Nephron (organoid): ENCODE results near the gene CALCOCO1.

ENCODE experiments used
- H3K27ac Mint-ChIP-seq, 3 experiments: 2 replicates each; pipeline ENCODE4 v1.8.0; 2020; ENCODE audit warnings: mixed read lengths in 3 of 3, mild to moderate bottlenecking in 2 of 3, moderate library complexity in 1 of 3
- H3K27me3 Mint-ChIP-seq: 2 replicates; pipeline ENCODE4 v1.8.0; 2021; ENCODE audit warnings: low read depth, mild to moderate bottlenecking, moderate library complexity, mixed read lengths
- H3K36me3 Mint-ChIP-seq: 2 replicates; pipeline ENCODE4 v1.8.0; 2020; ENCODE audit warnings: low read depth, mixed read lengths
- H3K4me1 Mint-ChIP-seq: 2 replicates; pipeline ENCODE4 v1.8.0; 2020; ENCODE audit warnings: mixed read lengths
- H3K4me3 Mint-ChIP-seq, 3 experiments: 2 replicates each; pipeline ENCODE4 v1.8.0; 2020; ENCODE audit warnings: mild to moderate bottlenecking in 3 of 3, mixed read lengths in 3 of 3, moderate library complexity in 2 of 3
- H3K9me3 Mint-ChIP-seq: 2 replicates; pipeline ENCODE4 v1.8.0; 2020; ENCODE audit warnings: mixed read lengths
- TF ChIP-seq, protein P1 (sequence below), 3 experiments: fragments of 200-600 bp; sonication (generic); IDR thresholded peaks; one replicate each; pipeline ENCODE4 v1.5.0; 2021; ENCODE audit warnings: antibody characterized with exemption in 3 of 3; ENCODE audit not compliant: unreplicated experiment in 3 of 3

CALCOCO1 gene

DNA sequence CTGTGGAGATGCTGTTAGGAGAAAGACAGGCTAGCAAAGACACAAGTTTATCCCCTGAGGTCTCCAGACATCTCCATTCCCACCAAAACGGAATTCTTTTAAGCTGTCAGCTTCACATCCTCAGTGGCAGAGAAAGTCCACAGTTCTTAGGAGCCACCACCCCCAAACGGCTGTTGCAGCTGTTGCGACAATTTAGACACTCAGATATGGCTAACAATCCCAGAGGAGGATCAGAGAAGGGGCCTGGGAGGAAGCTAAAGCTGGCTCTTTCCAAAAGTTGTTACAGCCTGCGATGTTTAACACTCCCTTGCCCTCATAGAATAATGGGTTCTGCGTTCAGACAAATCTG lies 49.5 kb downstream of the CALCOCO1 start:
- peaks cover 14% of the 10 kb centered on the region for H3K36me3 Mint-ChIP-seq
- H3K27ac Mint-ChIP-seq: peak overlapping the region; percentile 98 to 99 (median 99)
- H3K4me1 Mint-ChIP-seq: peaks cover 45% of the 10 kb centered on the region
- H3K4me3 Mint-ChIP-seq: peak overlapping the region; percentile 89 to 91 (median 90)
- H3K9me3 Mint-ChIP-seq: no peaks in the 10 kb centered on the region
- TF ChIP-seq, protein P1, sequence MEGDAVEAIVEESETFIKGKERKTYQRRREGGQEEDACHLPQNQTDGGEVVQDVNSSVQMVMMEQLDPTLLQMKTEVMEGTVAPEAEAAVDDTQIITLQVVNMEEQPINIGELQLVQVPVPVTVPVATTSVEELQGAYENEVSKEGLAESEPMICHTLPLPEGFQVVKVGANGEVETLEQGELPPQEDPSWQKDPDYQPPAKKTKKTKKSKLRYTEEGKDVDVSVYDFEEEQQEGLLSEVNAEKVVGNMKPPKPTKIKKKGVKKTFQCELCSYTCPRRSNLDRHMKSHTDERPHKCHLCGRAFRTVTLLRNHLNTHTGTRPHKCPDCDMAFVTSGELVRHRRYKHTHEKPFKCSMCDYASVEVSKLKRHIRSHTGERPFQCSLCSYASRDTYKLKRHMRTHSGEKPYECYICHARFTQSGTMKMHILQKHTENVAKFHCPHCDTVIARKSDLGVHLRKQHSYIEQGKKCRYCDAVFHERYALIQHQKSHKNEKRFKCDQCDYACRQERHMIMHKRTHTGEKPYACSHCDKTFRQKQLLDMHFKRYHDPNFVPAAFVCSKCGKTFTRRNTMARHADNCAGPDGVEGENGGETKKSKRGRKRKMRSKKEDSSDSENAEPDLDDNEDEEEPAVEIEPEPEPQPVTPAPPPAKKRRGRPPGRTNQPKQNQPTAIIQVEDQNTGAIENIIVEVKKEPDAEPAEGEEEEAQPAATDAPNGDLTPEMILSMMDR (IDR thresholded peaks at IDR 0.05; ENCODE audit: unreplicated experiment in 3 of 3): no peak
- no peaks in the 10 kb centered on the region for H3K27me3 Mint-ChIP-seq

- peak overlapping the region; percentile 90 to 95 (median 91) for H3K4me3 Mint-ChIP-seq
- peaks cover 45% of the 10 kb centered on the region for H3K4me1 Mint-ChIP-seq
- peak overlapping the region; percentile 98 to 99 (median 99) for H3K27ac Mint-ChIP-seq
- TF ChIP-seq, protein P1 (IDR thresholded peaks at IDR 0.05; ENCODE audit: unreplicated experiment in 3 of 3): no peak
- peaks cover 19% of the 10 kb centered on the region for H3K36me3 Mint-ChIP-seq
- H3K27me3 Mint-ChIP-seq: no peaks in the 10 kb centered on the region
- no peaks in the 10 kb centered on the region for H3K9me3 Mint-ChIP-seq
These were observed 50.0 kb downstream of the CALCOCO1 start for GRCh38 chr12:53677016-53677799.

DNA sequence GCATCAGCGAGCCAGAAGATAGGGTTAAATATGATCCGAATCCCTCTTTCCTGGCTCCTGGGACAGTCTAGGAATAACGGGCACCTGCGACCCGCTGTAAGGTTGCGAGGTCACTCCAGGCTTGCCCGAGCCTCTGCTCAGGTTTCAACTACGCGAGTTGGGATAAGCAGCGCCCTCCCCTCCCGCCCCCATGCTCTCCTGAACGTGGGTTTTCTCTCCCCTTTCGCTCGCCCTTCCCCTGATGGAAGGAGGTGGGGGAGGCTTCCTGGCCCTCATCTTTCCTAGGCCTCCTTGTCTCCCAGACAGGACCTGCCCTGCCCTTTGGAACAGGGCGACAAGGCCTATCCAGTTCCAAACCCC lies 50.6 kb downstream of the CALCOCO1 start:
- H3K27ac Mint-ChIP-seq: peak overlapping the region; percentile 98 to 99 (median 99)
- peaks cover 21% of the 10 kb centered on the region for H3K36me3 Mint-ChIP-seq
- peaks cover 45% of the 10 kb centered on the region for H3K4me1 Mint-ChIP-seq
- H3K27me3 Mint-ChIP-seq: no peaks in the 10 kb centered on the region
- H3K9me3 Mint-ChIP-seq: no peaks in the 10 kb centered on the region
- TF ChIP-seq, protein P1 (IDR thresholded peaks at IDR 0.05; ENCODE audit: unreplicated experiment in 3 of 3): no peak
- H3K4me3 Mint-ChIP-seq: peak overlapping the region; percentile 90 to 95 (median 91)

DNA sequence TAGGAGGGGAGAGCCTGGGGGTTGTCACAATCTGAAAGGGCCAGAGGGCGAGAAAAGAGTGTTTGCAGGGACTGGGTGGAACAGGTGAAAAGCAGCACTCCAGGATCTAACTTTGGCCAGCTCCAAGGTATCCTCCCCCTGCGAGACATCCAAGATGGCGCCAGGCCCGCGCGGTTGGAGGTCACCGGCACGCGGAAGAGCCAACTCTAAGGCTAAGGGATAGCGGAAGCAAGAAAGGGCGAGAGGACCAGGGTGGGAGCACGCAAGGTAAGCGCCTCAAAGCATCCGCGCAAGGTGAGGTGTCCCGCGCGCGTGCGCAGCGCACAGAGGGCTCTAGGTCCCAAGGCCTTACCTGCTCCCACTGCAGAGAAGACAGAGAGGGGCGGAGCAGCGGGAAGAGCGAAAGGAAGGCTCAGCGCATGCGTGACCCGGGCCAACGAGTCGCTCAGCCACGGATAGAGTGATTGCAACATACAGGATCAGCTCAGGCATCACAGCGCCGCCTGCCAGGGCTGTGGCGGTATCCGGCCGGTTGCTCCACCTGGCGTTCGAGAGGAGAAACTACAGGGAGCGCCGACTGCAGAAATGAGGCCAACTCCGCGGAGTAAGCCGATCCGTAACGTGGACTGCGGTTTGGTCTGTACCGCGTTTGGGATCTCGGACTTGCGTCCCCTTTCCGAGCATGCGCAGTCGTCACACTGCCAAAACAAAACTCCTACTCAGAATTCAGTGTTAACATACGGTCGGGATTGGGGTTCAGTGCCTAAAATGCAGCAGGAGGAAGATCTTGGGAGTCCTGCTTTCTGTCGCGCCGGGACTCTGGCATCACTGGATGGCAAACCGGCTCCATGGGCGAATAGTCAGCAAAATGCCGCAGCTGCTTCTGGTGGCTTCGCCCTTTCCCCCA lies 51.3 kb downstream of the CALCOCO1 start, which contains the start of gene ATP5MC2:
Gene ATP5MC2, minus strand, starts transcription at position 383 of the 907 bp plus-strand sequence. CDS start 3,469 bp downstream, outside the sequence.
- peaks cover 48% of the 10 kb centered on the region for H3K4me1 Mint-ChIP-seq
- H3K27ac Mint-ChIP-seq: peak within 1 kb of the TSS; percentile 98 to 99 (median 99)
- peaks cover 28% of the 10 kb centered on the region for H3K36me3 Mint-ChIP-seq
- H3K4me3 Mint-ChIP-seq: peak within 1 kb of the TSS; percentile 90 to 95 (median 91)
- no peaks in the 10 kb centered on the region for H3K9me3 Mint-ChIP-seq
- H3K27me3 Mint-ChIP-seq: no peaks in the 10 kb centered on the region
- TF ChIP-seq, protein P1 (IDR thresholded peaks at IDR 0.05; ENCODE audit: unreplicated experiment in 3 of 3): peak; percentile 99 to 100 (median 100)

DNA sequence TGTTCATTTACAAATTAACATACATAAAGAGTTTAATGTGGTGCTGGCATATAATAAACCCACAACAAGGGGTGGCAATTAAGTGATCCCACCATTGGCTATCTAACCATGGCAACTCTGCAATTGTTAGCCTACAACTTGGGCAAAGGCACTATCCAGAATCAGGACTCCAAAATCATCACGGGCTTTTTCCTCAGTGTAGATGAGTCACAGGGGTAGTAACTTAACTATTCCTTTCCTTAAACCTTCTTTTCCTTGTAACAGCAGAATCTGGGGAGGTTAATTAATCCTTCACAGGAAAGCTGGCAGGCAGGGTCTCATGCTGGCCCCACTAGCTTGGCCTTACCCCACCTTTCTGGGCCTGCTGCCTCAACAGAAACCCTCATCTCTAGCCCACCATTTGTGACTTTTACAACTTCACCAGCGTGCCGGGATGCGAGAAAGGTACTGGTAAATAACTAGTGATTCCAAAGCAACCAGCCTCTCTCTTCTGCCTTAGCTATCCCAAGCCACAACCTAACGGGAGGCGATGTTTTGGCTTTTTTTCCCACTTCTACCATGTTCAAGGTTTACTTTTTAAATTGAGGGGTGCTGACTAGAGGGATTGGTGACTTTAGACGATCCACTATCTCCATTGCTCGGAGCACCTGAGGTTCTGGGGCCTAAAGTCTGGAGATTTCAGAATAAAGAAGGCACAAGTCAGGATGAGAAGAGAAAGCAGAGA lies 52.1 kb downstream of the CALCOCO1 start:
- Mint-ChIP-seq H3K9me3 (no peaks in the 10 kb centered on the region), H3K4me1 (peaks cover 48% of the 10 kb centered on the region), H3K27ac (peak overlapping the region; percentile 98 to 99 (median 99)), H3K36me3 (peaks cover 31% of the 10 kb centered on the region), H3K4me3 (peak overlapping the region; percentile 90 to 95 (median 91)), H3K27me3 (no peaks in the 10 kb centered on the region)
- TF ChIP-seq, protein P1 (IDR thresholded peaks at IDR 0.05; ENCODE audit: unreplicated experiment in 3 of 3): no peak
